ENCODE measurements around the gene TRAF3.
"Not testable (repeated sequence)": the region's sequence is repeated elsewhere in the genome, so short reads cannot be mapped to it uniquely, and the experiment has no call there.

Gene TRAF3

GRCh38 chr14:102866982-102867761 lies 89.9 kb downstream of the TRAF3 start:
- DNase-seq (ENCODE audit: low read depth), result no peak

DNA sequence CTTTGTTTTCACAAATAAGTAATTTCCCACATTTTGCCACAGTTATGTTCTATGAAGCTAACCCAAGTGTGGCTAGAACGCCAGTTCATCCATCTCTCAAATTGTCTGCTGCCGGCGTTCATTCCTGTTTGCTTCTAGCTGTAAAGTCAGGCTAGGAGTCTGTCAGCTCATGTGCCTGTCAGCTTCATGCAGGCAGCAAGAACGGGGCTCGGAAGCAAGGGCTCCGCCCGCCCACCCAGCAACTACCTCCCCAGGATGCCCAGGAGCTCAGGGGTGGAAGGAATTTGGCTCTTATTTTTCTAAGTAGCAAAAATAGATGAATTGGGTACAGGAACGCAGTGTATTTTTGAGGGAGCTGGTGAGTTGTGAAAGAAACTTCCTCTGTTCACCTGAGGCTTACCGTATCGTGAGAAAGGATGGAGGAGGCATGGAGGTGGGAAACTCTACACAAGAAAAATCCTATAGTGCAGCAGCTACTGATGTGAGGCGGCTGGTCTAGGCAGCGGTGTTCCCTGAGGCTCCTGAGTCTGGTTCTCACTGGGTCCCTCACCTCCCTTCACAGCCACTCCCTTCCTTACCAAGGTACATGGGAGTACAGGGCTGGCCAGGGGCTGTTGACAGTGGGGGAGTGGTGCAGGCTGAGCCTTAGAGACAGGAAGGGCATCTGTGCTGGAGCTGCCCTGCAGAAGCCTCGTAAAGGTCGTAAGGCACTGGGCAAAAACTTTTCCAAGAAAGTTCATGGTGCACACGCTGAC lies 90.8 kb downstream of the TRAF3 start:
- no peak for DNase-seq (ENCODE audit: low read depth)

GRCh38 chr14:102868956-102869547 lies 91.8 kb downstream of the TRAF3 start:
- DNase-seq (ENCODE audit: low read depth), result no peak

DNA sequence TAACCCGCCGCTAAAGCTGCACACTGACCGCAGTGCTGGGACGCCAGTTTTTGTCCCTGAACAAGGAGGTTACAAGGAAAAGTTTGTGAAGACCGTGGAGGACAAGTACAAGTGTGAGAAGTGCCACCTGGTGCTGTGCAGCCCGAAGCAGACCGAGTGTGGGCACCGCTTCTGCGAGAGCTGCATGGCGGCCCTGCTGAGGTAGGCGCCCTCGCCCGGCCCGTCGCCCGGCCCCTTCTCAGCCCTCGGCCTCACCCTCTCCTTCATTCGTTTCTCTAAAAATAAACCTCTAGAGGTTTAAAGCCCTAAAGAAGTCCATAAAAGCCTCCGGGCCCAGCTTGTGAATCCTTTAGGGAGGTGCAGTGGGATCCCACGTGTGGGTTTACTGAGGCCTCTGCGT lies 93.0 kb downstream of the TRAF3 start:
- DNase-seq (ENCODE audit: low read depth), result no peak

- DNase-seq (ENCODE audit: low read depth), result no peak
These were observed 94.0 kb downstream of the TRAF3 start for GRCh38 chr14:102870994-102871831.

DNA sequence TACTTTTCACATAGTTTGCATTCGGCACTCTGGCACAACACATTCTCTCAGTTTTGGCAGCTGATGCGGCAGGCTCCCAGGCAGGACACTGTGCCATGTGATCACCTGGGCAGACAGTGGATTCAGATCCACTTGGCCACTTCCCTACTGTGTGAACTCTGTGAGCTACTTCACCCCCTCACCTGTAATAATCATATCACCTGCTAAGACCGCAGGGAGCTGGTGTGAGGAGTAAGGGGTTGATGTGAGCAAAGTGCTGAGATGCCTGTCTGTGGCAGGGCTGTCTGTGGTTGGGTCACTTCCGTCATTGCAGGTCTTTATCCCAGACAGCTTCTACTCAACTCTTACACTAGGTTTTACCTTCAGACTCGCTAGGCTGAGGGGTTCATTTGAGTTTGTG lies 94.8 kb downstream of the TRAF3 start:
- DNase-seq (ENCODE audit: low read depth), result no peak

DNA sequence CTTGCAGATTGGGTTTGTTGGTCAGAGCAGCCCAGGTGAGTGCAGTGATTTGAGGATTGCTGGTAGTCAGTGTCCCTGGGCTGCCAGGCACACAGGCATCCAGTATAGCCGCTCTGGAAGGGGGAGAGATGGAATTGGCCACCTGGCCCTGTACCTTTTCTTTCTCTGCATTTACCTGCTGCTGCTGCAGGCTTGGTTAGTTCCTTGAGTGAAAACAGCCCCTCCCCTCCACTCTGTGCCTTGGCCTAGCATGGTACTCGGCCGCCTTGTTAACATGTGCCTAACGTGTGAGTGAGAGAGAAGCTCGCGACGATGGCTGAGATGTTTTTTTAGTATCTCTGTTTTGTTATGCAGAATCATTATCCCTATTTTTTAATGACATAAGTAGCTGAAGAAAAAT lies 95.9 kb downstream of the TRAF3 start:
- no peak for DNase-seq (ENCODE audit: low read depth)

GRCh38 chr14:102873546-102874061 lies 96.4 kb downstream of the TRAF3 start:
- DNase-seq (ENCODE audit: low read depth), result no peak

- DNase-seq (ENCODE audit: low read depth), result no peak
These were observed 98.4 kb downstream of the TRAF3 start for GRCh38 chr14:102875652-102876051.

- DNase-seq (ENCODE audit: low read depth), result not testable (repeated sequence)
These were observed 100.3 kb downstream of the TRAF3 start for GRCh38 chr14:102877511-102877910.

DNA sequence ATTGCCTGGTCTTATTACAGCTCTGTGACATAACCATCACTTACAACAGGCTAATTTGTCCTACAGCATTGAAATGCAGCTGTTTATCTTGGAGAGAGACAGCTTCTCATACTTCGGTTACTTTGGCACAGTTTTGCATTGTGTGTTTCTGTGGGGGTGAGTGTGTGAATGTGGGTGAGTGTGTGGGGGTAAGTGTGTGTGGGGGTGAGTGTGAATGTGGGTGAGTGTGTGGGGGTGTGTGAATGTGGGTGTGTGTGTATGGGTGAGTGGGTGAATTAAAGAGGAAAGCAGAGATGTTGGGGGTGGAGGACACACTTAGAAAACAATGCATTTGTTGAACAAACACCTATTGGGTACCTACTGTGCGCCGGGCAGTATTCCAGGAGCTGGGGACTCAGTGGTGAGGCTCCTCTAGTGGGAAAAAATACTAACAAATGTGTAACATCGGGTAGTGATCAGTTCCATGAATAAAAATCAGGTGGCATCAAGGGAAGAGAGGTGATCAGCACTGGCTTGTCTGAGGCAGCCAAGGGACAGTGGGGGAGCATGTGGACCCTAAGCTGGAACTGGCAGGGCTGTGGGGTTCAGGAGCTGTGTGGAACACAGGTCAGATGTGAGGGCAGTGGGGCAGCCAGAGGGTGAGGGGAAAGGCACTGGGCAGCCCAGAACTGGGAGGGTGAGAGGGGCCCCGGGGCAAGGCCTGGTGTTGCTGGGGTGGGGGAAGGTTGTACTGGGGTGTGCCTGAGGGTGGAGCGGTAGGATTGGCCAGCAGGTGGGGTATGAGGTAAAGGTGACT lies 101.1 kb downstream of the TRAF3 start:
- no peak for DNase-seq (ENCODE audit: low read depth)

- no peak for DNase-seq (ENCODE audit: low read depth)
These were observed 101.8 kb downstream of the TRAF3 start for GRCh38 chr14:102878970-102879460.

DNA sequence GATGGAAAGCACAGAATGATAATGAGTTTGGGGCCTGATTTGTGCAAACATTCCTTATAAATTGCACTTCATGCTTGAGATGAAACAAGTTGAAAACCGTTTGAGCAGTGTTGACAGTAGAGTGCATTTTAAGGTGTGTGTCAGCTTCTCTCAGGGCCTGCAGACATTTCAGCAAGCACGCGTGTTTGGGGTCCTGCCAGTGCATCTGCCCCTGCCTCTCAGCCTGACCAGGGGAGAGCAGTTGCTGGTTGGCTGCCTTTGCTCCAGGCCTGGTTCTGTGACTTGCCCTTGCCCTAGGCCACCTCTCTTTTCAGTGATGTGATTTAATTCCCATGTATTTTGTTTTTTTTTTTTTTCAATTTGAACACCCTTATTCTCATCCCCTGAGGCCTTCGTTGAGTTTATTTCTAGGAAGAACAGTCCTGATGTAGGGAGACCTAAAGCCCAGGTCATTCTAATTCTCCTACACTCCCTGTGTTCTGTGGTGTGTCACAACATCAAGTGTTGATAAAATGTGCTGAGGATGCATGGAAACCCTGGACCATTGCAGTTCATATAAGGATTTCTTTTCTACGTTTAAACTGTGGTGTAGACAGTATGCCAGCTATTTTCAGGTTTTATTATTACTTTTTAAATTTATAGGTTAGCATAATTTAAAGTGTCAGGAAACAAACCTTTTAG lies 105.1 kb downstream of the TRAF3 start:
- DNase-seq (ENCODE audit: low read depth), result no peak

DNA sequence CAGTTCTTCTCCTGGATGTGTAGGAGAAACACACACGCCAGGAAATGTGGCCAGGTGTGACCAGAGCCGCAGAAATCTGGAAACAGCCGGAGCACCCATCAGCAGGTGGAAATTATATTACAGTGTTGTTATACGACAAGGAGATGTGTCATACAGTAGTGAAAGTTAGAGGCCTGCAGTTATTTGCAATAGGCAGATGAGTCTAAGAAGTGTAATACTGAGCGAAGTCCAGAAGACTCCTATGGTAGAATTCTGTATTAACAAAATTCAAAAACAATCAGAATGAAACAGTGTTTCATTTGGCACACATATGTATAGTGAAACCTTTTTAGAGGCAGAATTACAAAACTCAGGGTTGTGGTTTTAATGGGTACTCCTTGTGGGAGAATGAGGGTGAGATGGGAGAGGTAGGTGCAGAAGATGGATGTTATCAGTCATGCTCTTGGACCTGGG lies 105.9 kb downstream of the TRAF3 start:
- no peak for DNase-seq (ENCODE audit: low read depth)

GRCh38 chr14:102883554-102883953 lies 106.3 kb downstream of the TRAF3 start:
- no peak for DNase-seq (ENCODE audit: low read depth)

- DNase-seq (ENCODE audit: low read depth), result no peak
These were observed 108.6 kb downstream of the TRAF3 start for GRCh38 chr14:102885737-102886447.

GRCh38 chr14:102888748-102889147 lies 111.5 kb downstream of the TRAF3 start:
- DNase-seq (ENCODE audit: low read depth), result no peak

DNA sequence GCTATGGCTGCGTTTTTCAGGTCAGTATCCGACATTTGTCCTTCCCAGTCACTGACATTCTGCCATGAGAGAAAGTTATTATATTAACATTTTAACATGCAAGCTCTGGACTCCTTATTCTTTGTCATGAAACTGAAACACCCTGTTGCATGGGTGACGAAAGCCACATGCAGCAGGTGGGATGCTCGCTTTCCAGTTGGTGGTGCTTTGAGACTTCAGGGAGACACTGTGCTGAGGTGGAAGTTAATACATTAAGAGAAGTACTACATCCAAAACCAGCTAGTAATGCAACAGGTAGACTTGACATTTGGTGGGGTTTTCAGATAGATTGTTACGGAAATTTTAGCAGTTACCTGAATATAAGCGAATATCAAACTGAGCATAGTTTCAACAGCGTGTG lies 112.4 kb downstream of the TRAF3 start:
- no peak for DNase-seq (ENCODE audit: low read depth)

GRCh38 chr14:102891111-102891510 lies 113.9 kb downstream of the TRAF3 start:
- no peak for DNase-seq (ENCODE audit: low read depth)

- no peak for DNase-seq (ENCODE audit: low read depth)
These were observed 114.3 kb downstream of the TRAF3 start for GRCh38 chr14:102891556-102891955.

Data from stimulated activated CD8-positive, alpha-beta memory T cell treated with anti-CD3 and anti-CD28 coated beads, Interleukin-12 subunit alpha, Interleukin-12 subunit beta, amount 100 ng/mL, for 4 hours (primary cell).